H9 (cell line): ENCODE data around the gene C2orf68. TPM values are rescaled to one million over a fixed set of nuclear protein-coding genes. Genes with fewer than 3 reads are reported as not detected.

Experiments used
- DNase-seq: peaks from one replicate; pipeline ENCODE4 v3.0.0-alpha.2; 2017
- H2AFZ ChIP-seq: one replicate; pipeline ENCODE4 v1.6.1; 2013; ENCODE audit warnings: mild to moderate bottlenecking, low read length, control low read depth, moderate library complexity
- H2AK5ac ChIP-seq: 2 replicates; pipeline ENCODE4 v1.6.1; 2013; ENCODE audit warnings: low read length, control low read depth, mixed read lengths; ENCODE audit not compliant: insufficient read length
- H2BK120ac ChIP-seq: one replicate; pipeline ENCODE4 v1.6.1; 2013; ENCODE audit warnings: low read depth, mild to moderate bottlenecking, low read length, control low read depth, inconsistent platforms; ENCODE audit not compliant: poor library complexity, severe bottlenecking
- H2BK12ac ChIP-seq: 2 replicates; pipeline ENCODE4 v1.6.1; 2013; ENCODE audit warnings: low read length, control low read depth, mixed read lengths, low read depth; ENCODE audit not compliant: insufficient read length
- H2BK15ac ChIP-seq: 2 replicates; pipeline ENCODE4 v1.6.1; 2013; ENCODE audit warnings: low read depth, low read length, control low read depth
- H2BK20ac ChIP-seq: one replicate; pipeline ENCODE4 v1.6.1; 2013; ENCODE audit warnings: low read depth, mild to moderate bottlenecking, low read length, control low read depth, inconsistent platforms; ENCODE audit not compliant: poor library complexity, severe bottlenecking
- H2BK5ac ChIP-seq: 2 replicates; pipeline ENCODE4 v1.6.1; 2013; ENCODE audit warnings: low read length, control low read depth, mixed read lengths; ENCODE audit not compliant: insufficient read length
- H3K14ac ChIP-seq: 2 replicates; pipeline ENCODE4 v1.6.1; 2013; ENCODE audit warnings: low read length, control low read depth; ENCODE audit not compliant: insufficient read depth
- H3K18ac ChIP-seq: 2 replicates; pipeline ENCODE4 v1.6.1; 2013; ENCODE audit warnings: low read depth, mild to moderate bottlenecking, mixed read lengths, low read length, control low read depth; ENCODE audit not compliant: insufficient read length
- H3K23ac ChIP-seq: 2 replicates; pipeline ENCODE4 v1.6.1; 2013; ENCODE audit warnings: low read length, control low read depth, mixed read lengths, low read depth; ENCODE audit not compliant: insufficient read length
- H3K23me2 ChIP-seq: 2 replicates; pipeline ENCODE4 v1.6.1; 2013; ENCODE audit warnings: low read depth, mild to moderate bottlenecking, mixed read lengths, low read length, control low read depth; ENCODE audit not compliant: insufficient read length, poor library complexity, severe bottlenecking
- H3K27ac ChIP-seq: 2 replicates; pipeline ENCODE4 v1.5.1; 2013; ENCODE audit warnings: low read length, control low read depth, mixed read lengths, low read depth; ENCODE audit not compliant: insufficient read length
- H3K27me3 ChIP-seq: 2 replicates; pipeline ENCODE4 v1.6.1; 2013; ENCODE audit warnings: low read length, control low read depth, inconsistent platforms; ENCODE audit not compliant: insufficient read depth
- H3K4ac ChIP-seq: 2 replicates; pipeline ENCODE4 v1.6.1; 2013; ENCODE audit warnings: low read depth, mild to moderate bottlenecking, control low read depth, inconsistent platforms, low read length, moderate library complexity
- H3K4me1 ChIP-seq: 2 replicates; pipeline ENCODE4 v1.6.1; 2013; ENCODE audit warnings: low read length, control low read depth, inconsistent platforms; ENCODE audit not compliant: insufficient read depth
- H3K4me2 ChIP-seq: 2 replicates; pipeline ENCODE4 v1.6.1; 2013; ENCODE audit warnings: low read length, control low read depth, mixed read lengths; ENCODE audit not compliant: insufficient read length, insufficient read depth
- H3K56ac ChIP-seq: 2 replicates; pipeline ENCODE4 v1.6.1; 2013; ENCODE audit warnings: low read depth, mild to moderate bottlenecking, mixed read lengths, low read length, control low read depth; ENCODE audit not compliant: insufficient read length
- H3K79me1 ChIP-seq: 2 replicates; pipeline ENCODE4 v1.6.1; 2013; ENCODE audit warnings: low read depth, mild to moderate bottlenecking, moderate library complexity, low read length, control low read depth, inconsistent platforms; ENCODE audit not compliant: insufficient read depth, poor library complexity, severe bottlenecking
- H3K79me2 ChIP-seq: 2 replicates; pipeline ENCODE4 v1.6.1; 2013; ENCODE audit warnings: low read length, control low read depth, inconsistent platforms; ENCODE audit not compliant: insufficient read depth
- H3K9ac ChIP-seq: 2 replicates; pipeline ENCODE4 v1.6.1; 2013; ENCODE audit warnings: low read length, control low read depth, mixed read lengths; ENCODE audit not compliant: insufficient read length; ENCODE audit errors: extremely low read depth
- H3K9me3 ChIP-seq: one replicate; pipeline ENCODE4 v1.6.1; 2013; ENCODE audit warnings: low read depth, low read length, inconsistent platforms; ENCODE audit not compliant: control insufficient read depth
- H3T11ph ChIP-seq: one replicate; pipeline ENCODE4 v1.6.1; 2013; ENCODE audit warnings: mild to moderate bottlenecking, low read length, control low read depth, inconsistent platforms
- H4K20me1 ChIP-seq: one replicate; pipeline ENCODE4 v1.6.1; 2013; ENCODE audit not compliant: control insufficient read depth, insufficient read length, insufficient read depth
- H4K5ac ChIP-seq: 2 replicates; pipeline ENCODE4 v1.6.1; 2013; ENCODE audit warnings: low read depth, mild to moderate bottlenecking, mixed read lengths, low read length, control low read depth; ENCODE audit not compliant: insufficient read length
- H4K8ac ChIP-seq: replicated peaks from 2 replicates; pipeline ENCODE4 v1.6.1; 2013; ENCODE audit warnings: low read length, control low read depth, mixed read lengths, low read depth; ENCODE audit not compliant: insufficient read length
- H4K91ac ChIP-seq: 2 replicates; pipeline ENCODE4 v1.6.1; 2013; ENCODE audit warnings: low read depth, mild to moderate bottlenecking, moderate library complexity, mixed read lengths, low read length, control low read depth; ENCODE audit not compliant: insufficient read length
- H3K27ac Mint-ChIP-seq, 3 experiments: 2 replicates in 2 of 3; 3 replicates in 1 of 3; pipeline ENCODE4 v1.8.0; 2020 to 2021; ENCODE audit warnings: mixed read lengths in 3 of 3, mild to moderate bottlenecking in 1 of 3, moderate library complexity in 1 of 3
- H3K27me3 Mint-ChIP-seq: 2 replicates; pipeline ENCODE4 v1.8.0; 2021; ENCODE audit warnings: low read depth, mild to moderate bottlenecking, moderate library complexity, mixed read lengths
- H3K36me3 Mint-ChIP-seq, 3 experiments: 2 replicates in 2 of 3; 3 replicates in 1 of 3; pipeline ENCODE4 v1.8.0; 2020 to 2021; ENCODE audit warnings: low read depth in 3 of 3, mixed read lengths in 3 of 3; ENCODE audit not compliant: insufficient read depth in 1 of 3
- H3K4me1 Mint-ChIP-seq, 2 experiments: 2 replicates each; pipeline ENCODE4 v1.8.0; 2020; ENCODE audit warnings: mixed read lengths in 2 of 2
- H3K4me3 Mint-ChIP-seq, 2 experiments: 2 replicates in 1 of 2; 3 replicates in 1 of 2; pipeline ENCODE4 v1.8.0; 2020 to 2021; ENCODE audit warnings: mild to moderate bottlenecking in 2 of 2, mixed read lengths in 2 of 2, moderate library complexity in 1 of 2
- H3K9me3 Mint-ChIP-seq, 2 experiments: 2 replicates in 1 of 2; 3 replicates in 1 of 2; pipeline ENCODE4 v1.8.0; 2020; ENCODE audit warnings: mild to moderate bottlenecking in 2 of 2, mixed read lengths in 2 of 2, moderate library complexity in 1 of 2
- WGBS: extraction: QIAGEN DNeasy Blood & Tissue Kit; methylation state at CpG from one replicate; pipeline ENCODE4 v1.1.7; 2013; ENCODE audit warnings: missing lambda C conversion rate, low lambda C conversion rate, mixed read lengths; ENCODE audit not compliant: insufficient read length; ENCODE audit errors: extremely low coverage; 5-methylcytosine and 5-hydroxymethylcytosine counted together
- long read RNA-seq: library from polyadenylated mRNA; unstranded; transcript quantifications from one replicate; pipeline ENCODE4 v2.0.0, GENCODE V29; 2020
- total RNA-seq: library from RNA; stranded (reverse); gene quantifications from 2 replicates; pipeline ENCODE4 v1.2.1, GENCODE V29; 2021
- TF ChIP-seq, protein P1 (sequence below): fragments of 200-600 bp; sonication (generic); conservative IDR thresholded peaks from 3 replicates; pipeline ENCODE4 v1.8.0; 2021; ENCODE audit warnings: antibody characterized with exemption, mild to moderate bottlenecking

The C2orf68 gene
- 39.6 and 40.4 TPM in 2 replicates for total RNA-seq
- long read RNA-seq, transcript C2orf68-201 (4 exons, 2,837 nt) = major isoform, 39 of 58 reads
- long read RNA-seq, partial matches to known transcripts = 0 of 58 reads
- long read RNA-seq, other reads (novel, unspliced or antisense) = 16 of 58 reads

DNA sequence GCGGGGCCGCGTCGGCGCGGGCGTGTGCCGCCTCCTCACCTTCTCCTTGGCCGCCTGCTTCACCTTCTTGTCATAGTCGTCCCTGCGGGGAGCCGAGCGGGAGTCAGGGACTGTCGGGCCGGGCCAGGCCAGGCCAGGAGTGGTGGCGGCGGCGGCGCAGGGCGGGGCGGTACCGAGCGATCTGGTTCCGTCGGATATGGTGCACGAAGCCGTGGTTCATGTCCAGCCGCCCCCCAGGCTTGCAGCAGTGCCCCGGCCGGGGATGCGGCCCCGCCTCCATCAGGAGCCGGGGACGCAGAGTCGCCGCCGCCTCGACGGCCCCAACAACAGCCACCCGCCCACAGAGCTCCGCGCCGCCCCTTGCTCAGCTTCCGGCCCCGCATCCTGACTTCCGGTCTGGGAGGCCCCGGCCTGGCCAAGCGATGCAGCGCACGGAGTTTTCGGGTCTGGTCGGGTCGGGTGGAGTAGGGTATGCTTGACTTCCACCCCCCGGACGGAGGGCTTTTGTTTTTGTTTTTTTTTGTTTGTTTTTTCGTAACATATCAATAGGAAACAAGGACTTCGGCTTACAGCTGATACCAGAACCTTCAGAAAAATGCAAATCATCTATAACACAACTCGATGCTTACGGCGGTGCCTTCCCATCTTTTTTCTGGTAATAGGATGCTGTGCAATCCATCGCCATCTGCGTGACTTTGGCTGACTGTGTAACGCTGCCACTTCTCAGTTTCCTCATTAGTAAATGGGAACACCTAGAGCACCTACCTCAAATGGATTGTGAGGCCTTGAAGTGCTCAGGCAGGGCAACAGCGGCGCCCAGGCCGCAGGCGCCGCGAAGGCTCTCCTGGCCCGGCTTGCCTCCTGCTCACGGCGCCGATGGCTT is at the start of gene C2orf68:
Gene C2orf68, minus strand, starts transcription at position 362 of the 883 bp plus-strand sequence. Its CDS starts 82 bp downstream, at position 280.
- TF ChIP-seq, protein P1, sequence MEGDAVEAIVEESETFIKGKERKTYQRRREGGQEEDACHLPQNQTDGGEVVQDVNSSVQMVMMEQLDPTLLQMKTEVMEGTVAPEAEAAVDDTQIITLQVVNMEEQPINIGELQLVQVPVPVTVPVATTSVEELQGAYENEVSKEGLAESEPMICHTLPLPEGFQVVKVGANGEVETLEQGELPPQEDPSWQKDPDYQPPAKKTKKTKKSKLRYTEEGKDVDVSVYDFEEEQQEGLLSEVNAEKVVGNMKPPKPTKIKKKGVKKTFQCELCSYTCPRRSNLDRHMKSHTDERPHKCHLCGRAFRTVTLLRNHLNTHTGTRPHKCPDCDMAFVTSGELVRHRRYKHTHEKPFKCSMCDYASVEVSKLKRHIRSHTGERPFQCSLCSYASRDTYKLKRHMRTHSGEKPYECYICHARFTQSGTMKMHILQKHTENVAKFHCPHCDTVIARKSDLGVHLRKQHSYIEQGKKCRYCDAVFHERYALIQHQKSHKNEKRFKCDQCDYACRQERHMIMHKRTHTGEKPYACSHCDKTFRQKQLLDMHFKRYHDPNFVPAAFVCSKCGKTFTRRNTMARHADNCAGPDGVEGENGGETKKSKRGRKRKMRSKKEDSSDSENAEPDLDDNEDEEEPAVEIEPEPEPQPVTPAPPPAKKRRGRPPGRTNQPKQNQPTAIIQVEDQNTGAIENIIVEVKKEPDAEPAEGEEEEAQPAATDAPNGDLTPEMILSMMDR = no peak
- WGBS = no CpG with 5 or more reads among the region's 73 CpGs
- H2BK20ac ChIP-seq = no peak within 1 kb of the TSS
- H3K4me3 Mint-ChIP-seq = peak within 1 kb of the TSS; percentile 94 to 99
- H3K56ac ChIP-seq = no peak within 1 kb of the TSS
- peak within 1 kb of the TSS; percentile 89 to 96 (median 91) for H3K27ac Mint-ChIP-seq
- H3K27ac ChIP-seq = peak within 1 kb of the TSS; percentile 77
- H4K5ac ChIP-seq = peak within 1 kb of the TSS; percentile 95
- H3T11ph ChIP-seq = no peak within 1 kb of the TSS
- no peak within 1 kb of the TSS for H2BK120ac ChIP-seq
- peak within 1 kb of the TSS; percentile 43 for H2BK5ac ChIP-seq
- peaks cover under 1% of the 10 kb centered on the region for H3K79me1 ChIP-seq
- peaks cover 15 to 35% (median 26%) of the 10 kb centered on the region in 3 experiments; a peak in 6 of 7 replicates for H3K36me3 Mint-ChIP-seq
- peak; percentile 95 for DNase-seq
- H2BK15ac ChIP-seq = no peak within 1 kb of the TSS
- no peak within 1 kb of the TSS for H2AFZ ChIP-seq
- H3K14ac ChIP-seq = peak within 1 kb of the TSS; percentile 28; the same call in 1 of the 2 replicates
- H3K27me3 Mint-ChIP-seq = no peaks in the 10 kb centered on the region
- peak within 1 kb of the TSS; percentile 7 for H2AK5ac ChIP-seq
- H3K79me2 ChIP-seq = peaks cover 8% of the 10 kb centered on the region
- H3K4me2 ChIP-seq = peak within 1 kb of the TSS; percentile 93
- peak within 1 kb of the TSS; percentile 77 for H3K9ac ChIP-seq
- no peaks in the 10 kb centered on the region; a peak in 1 of 5 replicates for H3K9me3 Mint-ChIP-seq
- no peaks in the 10 kb centered on the region for H3K4me1 ChIP-seq
- H4K20me1 ChIP-seq = no peaks in the 10 kb centered on the region
- no peaks in the 10 kb centered on the region for H3K27me3 ChIP-seq
- H3K18ac ChIP-seq = peak within 1 kb of the TSS; percentile 81
- H3K4ac ChIP-seq = no peak within 1 kb of the TSS
- H4K91ac ChIP-seq = no peak within 1 kb of the TSS
- H3K23me2 ChIP-seq = peaks cover 5% of the 10 kb centered on the region
- no peak within 1 kb of the TSS for H4K8ac ChIP-seq
- peaks cover 3 to 9% of the 10 kb centered on the region in 2 experiments; a peak in 3 of 4 replicates for H3K4me1 Mint-ChIP-seq
- H3K9me3 ChIP-seq = no peaks in the 10 kb centered on the region
- H2BK12ac ChIP-seq = no peak within 1 kb of the TSS
- H3K23ac ChIP-seq = no peak within 1 kb of the TSS
